Kidney epithelial cell (primary cell): ENCODE data around the gene IQSEC1. TPM values are rescaled to one million over a fixed set of nuclear protein-coding genes. Genes with fewer than 3 reads are reported as not detected.
A peak's percentile ranks its signal among the peaks of the same experiment; 100 is the strongest.

Experiments used
- DNase-seq: peaks from one replicate; pipeline ENCODE4 v3.0.0-alpha.2; 2010; ENCODE audit warnings: low read depth
- H3K27me3 ChIP-seq: 2 replicates; pipeline ENCODE4 v1.6.0; 2011; ENCODE audit warnings: low read length; ENCODE audit not compliant: control insufficient read depth, insufficient read depth
- H3K36me3 ChIP-seq: 2 replicates; pipeline ENCODE4 v1.5.1; 2011; ENCODE audit warnings: low read length; ENCODE audit not compliant: control insufficient read depth, insufficient read depth
- H3K4me3 ChIP-seq: 2 replicates; pipeline ENCODE4 v1.5.1; 2011; ENCODE audit warnings: low read depth, mild to moderate bottlenecking, control low read depth, low read length
- CTCF ChIP-seq: IDR thresholded peaks from 2 replicates; pipeline ENCODE4 v1.5.1; 2011; ENCODE audit warnings: mild to moderate bottlenecking, moderate library complexity, low read length, control low read depth, inconsistent platforms; ENCODE audit not compliant: insufficient read depth, poor library complexity, severe bottlenecking
- total RNA-seq: library from RNA; depleted of rRNA; stranded (reverse); fragments of >200 nt; gene quantifications from 2 replicates; pipeline ENCODE4 v1.2.3, GENCODE V29; 2015

The IQSEC1 gene
- total RNA-seq, 1 donor from 2014 or later, result 14.9 TPM

- peaks cover 3% of the 10 kb centered on the region for H3K27me3 ChIP-seq
- H3K4me3 ChIP-seq, result no peak overlapping the region
- no peak for DNase-seq
- TF ChIP-seq CTCF, result no peak
- no peaks in the 10 kb centered on the region for H3K36me3 ChIP-seq
These were observed 104.7 kb downstream of the IQSEC1 start for GRCh38 chr3:12968541-12968940.

- peak; percentile 41 for DNase-seq
- peaks cover 3% of the 10 kb centered on the region for H3K27me3 ChIP-seq
- peak overlapping the region; percentile 68 for H3K4me3 ChIP-seq
- TF ChIP-seq CTCF, result no peak
- H3K36me3 ChIP-seq, result no peaks in the 10 kb centered on the region
These were observed 105.5 kb downstream of the IQSEC1 start for GRCh38 chr3:12967606-12968351.

DNA sequence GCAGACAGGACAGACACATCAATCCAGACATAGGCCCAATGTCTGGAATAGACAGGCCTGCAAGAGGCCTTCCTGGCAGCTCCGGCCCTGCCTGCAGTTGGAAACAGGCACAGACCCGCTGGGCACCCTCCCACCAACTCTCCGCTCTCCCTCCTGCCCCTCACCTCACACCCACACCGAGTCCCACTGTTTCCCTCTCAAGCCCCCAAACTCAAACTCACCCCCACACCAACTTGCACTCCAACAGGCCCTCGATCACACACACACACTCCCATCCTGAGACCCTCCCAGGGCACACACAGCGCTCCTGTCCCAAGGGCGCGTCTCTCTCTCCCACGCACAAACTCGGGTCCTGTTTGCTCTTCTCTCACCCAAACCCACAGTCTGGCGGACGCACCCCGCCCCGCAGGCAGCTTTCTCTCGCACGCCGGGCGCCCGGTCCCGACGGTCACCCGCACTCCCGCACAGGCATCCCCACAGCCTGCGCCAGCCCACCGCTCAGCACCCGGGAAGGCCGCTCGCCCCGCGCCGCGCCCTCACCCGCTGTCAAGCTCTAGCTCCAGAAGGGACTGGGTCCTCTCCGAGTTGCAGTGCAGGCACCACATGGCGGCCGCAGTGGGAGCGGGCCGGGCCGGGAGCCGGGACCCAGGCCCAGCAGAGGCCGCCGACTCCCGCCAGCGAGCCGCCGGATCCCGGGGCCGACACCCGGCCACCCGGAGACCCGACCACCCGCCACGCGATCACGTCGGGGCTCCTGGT is 106.2 kb downstream of the IQSEC1 start:
- H3K27me3 ChIP-seq, result peaks cover 3% of the 10 kb centered on the region
- H3K4me3 ChIP-seq, result peak overlapping the region; percentile 68
- DNase-seq, result no peak
- no peak for TF ChIP-seq CTCF
- H3K36me3 ChIP-seq, result no peaks in the 10 kb centered on the region

- peaks cover 3% of the 10 kb centered on the region for H3K27me3 ChIP-seq
- no peak for DNase-seq
- no peaks in the 10 kb centered on the region for H3K36me3 ChIP-seq
- no peak for TF ChIP-seq CTCF
- H3K4me3 ChIP-seq, result peak overlapping the region; percentile 68
These were observed 107.0 kb downstream of the IQSEC1 start for GRCh38 chr3:12965999-12966846.

DNA sequence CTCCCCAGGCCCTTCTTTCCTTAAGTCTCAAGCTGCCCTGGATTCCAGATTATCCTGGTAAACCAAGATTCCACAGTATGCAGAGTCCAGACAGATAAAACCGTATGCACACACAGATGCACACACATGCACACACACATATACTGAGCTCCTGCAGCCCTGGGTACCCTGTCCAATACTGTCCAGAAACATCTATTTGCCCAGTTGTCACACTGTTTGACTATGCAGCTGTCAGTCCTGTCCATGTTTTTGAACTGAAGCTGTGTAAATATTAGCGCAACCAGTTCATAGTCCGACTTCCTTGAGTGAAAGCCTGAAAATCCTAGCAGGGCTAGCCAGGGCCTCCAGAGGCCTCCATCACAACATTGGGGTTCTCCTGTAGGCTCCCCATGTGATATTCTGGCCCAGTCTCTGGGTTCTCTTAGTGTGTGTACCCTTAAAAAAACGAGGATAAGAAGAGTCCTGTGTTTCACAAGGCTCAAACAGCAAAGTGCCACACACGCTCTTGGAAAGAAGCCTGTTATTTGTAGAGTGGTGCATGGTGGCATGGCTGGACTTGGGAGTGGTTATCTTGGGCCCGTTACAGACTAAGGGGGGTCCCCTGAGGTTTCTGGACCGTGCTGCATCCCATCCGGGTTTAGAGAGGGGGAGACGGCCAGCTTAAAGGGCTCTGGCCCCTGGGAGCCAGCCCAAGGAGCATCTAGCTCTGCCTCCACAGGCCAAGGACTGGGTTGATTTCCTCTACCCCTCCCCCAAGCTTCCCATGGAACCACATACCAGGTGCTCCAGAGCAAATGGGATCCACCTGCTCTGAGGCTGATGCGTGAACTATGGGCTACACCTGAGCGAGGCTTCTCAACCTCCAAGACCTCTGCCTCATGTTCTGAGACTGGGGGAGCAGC is 108.3 kb downstream of the IQSEC1 start:
- H3K4me3 ChIP-seq, result no peak overlapping the region
- TF ChIP-seq CTCF, result no peak

More for the DNA sequence above, 108.3 kb downstream of the IQSEC1 start:
- peaks cover 3% of the 10 kb centered on the region for H3K27me3 ChIP-seq
- no peak for DNase-seq
- no peaks in the 10 kb centered on the region for H3K36me3 ChIP-seq
